Stimulated activated effector memory CD8-positive, alpha-beta T cell treated with anti-CD3 and anti-CD28 coated beads, Interleukin-12 subunit alpha, Interleukin-12 subunit beta, amount 100 ng/mL, for 72 hours (primary cell): ENCODE data around the gene ADAM12.

Source experiments
- ATAC-seq: fragments of 150-1000 bp; cut with Tn5 transposase; 2 replicates; pipeline ENCODE4 v1.10.0; 2021
- DNase-seq, 2 donors: peaks; one replicate each; pipeline ENCODE4 v3.0.0; 2021 to 2022; ENCODE audit warnings: low spot score in 2 of 2
- H3K27ac Mint-ChIP-seq: one replicate; pipeline ENCODE4 v1.8.0; 2022; ENCODE audit warnings: mild to moderate bottlenecking, mixed read lengths
- H3K36me3 Mint-ChIP-seq: one replicate; pipeline ENCODE4 v1.8.0; 2022; ENCODE audit warnings: mild to moderate bottlenecking, mixed read lengths
- H3K4me1 Mint-ChIP-seq: one replicate; pipeline ENCODE4 v1.8.0; 2022; ENCODE audit warnings: mixed read lengths
- H3K4me3 Mint-ChIP-seq: one replicate; pipeline ENCODE4 v1.8.0; 2022; ENCODE audit warnings: mild to moderate bottlenecking, mixed read lengths
- H3K9me3 Mint-ChIP-seq: one replicate; pipeline ENCODE4 v1.8.0; 2022; ENCODE audit warnings: mixed read lengths

Gene ADAM12

DNA sequence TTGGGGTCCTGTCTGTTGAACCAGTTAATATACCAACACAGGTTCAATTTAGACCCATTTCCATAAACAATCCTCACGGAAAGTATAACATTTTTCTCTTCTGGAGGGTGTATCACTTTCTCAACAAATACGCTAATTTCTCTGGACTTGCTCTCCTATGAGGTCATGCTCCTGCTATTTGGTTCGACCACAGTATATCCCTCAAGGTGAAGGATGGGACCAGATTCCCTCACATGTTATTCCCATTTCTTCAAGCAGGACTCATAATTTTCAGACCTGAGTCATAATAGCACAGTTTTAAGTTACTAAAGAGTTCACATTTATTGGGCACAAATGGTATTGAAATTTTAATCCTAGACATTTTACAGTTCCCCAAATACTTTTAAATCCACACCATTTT, 57.2 kb downstream of the ADAM12 start:
- DNase-seq: no peak
- H3K27ac Mint-ChIP-seq: no peak overlapping the region
- no peak for ATAC-seq
- H3K4me3 Mint-ChIP-seq: no peak overlapping the region
- H3K36me3 Mint-ChIP-seq: peaks cover 12% of the 10 kb centered on the region
- no peaks in the 10 kb centered on the region for H3K4me1 Mint-ChIP-seq
- H3K9me3 Mint-ChIP-seq: peaks cover 3% of the 10 kb centered on the region

DNA sequence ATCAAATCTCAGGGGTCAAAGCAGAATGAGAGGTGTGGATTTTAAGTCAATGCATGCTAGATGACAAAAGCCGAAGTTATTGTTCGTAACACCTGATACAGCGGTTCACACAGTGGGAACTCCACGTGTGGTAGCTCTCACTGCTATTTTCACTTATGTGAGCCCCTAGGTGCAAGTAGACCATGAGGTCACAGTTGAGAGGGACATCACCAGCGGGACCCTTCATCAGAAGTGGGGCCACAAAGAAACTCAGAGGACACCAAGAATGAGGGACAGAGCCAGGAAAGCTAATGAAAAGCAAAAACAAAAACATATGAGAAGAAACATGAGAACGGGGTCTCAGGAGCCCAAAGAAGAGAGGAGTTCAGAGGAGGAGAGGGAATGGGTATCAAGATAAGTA, 63.5 kb downstream of the ADAM12 start:
- peaks cover 27% of the 10 kb centered on the region for H3K36me3 Mint-ChIP-seq
- no peak for DNase-seq
- H3K4me1 Mint-ChIP-seq: peaks cover 6% of the 10 kb centered on the region
- no peak for ATAC-seq
- H3K9me3 Mint-ChIP-seq: peaks cover 9% of the 10 kb centered on the region
- H3K4me3 Mint-ChIP-seq: no peak overlapping the region
- no peak overlapping the region for H3K27ac Mint-ChIP-seq

DNA sequence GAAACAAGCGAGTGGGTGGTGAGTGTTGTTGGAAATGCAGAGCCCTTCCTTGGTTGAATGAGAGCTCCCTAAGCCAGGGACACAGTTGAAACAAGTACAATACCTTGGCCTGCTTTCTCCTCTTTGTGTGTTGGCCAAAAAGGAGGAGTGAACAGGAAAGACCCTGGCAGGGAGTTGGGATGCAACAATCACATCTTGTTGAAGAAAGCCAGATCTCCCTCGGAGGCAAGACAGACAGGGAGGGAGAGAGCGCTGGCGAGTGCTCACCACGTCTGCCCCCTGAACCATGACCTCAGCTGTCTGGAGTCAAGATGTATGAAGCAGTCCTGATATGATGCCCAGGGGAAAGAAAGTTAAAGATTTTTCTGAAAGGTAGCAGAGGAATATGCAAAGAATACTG, 66.8 kb downstream of the ADAM12 start:
- no peak for DNase-seq
- peaks cover 17% of the 10 kb centered on the region for H3K36me3 Mint-ChIP-seq
- peaks cover 6% of the 10 kb centered on the region for H3K4me1 Mint-ChIP-seq
- no peak overlapping the region for H3K4me3 Mint-ChIP-seq
- ATAC-seq: no peak
- H3K9me3 Mint-ChIP-seq: peaks cover 7% of the 10 kb centered on the region
- H3K27ac Mint-ChIP-seq: no peak overlapping the region

DNA sequence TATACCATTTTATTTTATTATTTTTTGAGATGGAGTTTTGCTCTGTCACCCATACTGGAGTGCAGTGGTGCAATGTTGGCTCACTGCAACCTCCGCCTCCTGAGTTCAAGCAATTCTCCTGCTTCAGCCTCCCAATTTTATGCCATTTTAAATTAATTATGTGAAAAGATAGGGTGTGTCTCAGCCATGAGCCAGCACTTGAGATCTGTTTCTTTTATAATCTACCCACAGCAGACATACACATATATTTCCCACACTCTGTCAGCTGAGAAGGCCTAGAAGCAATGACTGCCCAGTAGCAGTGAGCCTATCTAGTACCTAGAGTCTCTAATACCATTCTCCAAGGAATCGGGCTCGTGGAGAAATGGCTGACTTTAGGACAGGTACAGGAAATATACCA, 70.5 kb downstream of the ADAM12 start:
- no peak for ATAC-seq
- no peaks in the 10 kb centered on the region for H3K36me3 Mint-ChIP-seq
- H3K27ac Mint-ChIP-seq: no peak overlapping the region
- no peak overlapping the region for H3K4me3 Mint-ChIP-seq
- H3K4me1 Mint-ChIP-seq: peaks cover 4% of the 10 kb centered on the region
- no peak for DNase-seq
- H3K9me3 Mint-ChIP-seq: no peaks in the 10 kb centered on the region

DNA sequence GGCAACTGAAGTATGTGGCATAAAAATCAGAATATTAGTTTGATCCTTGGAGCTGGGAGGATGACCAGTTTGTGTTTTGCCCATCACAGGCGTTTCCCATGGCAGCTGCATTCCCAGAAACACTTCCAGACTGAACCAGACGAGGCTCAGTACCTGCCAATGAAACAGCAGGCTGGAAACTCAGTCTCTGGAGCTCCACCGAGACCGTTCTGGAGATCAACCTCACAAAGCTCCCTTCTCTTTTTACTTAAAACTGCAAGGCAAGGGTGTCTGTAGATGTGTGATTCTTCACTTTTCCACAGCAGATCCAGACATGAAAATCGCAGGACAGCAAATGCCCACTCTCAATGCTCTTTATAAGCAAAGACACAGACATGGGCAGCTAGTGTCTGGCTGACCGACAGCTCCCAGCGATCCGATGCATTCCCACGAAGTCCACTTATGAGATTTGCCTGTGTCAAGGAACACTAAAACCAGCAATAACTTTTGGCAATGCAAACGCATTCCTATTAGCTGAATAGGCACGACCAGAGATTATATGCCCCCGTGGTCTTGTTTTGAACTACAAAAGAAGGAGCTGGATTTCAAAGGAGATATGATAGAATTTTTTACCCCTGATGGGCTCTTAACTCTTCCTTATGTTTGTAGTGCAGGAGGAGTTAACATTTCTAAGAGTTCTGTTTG, 72.6 kb downstream of the ADAM12 start:
- DNase-seq (no peak), ATAC-seq (no peak)
- H3K4me1 Mint-ChIP-seq: peaks cover 4% of the 10 kb centered on the region
- no peaks in the 10 kb centered on the region for H3K36me3 Mint-ChIP-seq
- H3K4me3 Mint-ChIP-seq: no peak overlapping the region
- no peak overlapping the region for H3K27ac Mint-ChIP-seq
- no peaks in the 10 kb centered on the region for H3K9me3 Mint-ChIP-seq

DNA sequence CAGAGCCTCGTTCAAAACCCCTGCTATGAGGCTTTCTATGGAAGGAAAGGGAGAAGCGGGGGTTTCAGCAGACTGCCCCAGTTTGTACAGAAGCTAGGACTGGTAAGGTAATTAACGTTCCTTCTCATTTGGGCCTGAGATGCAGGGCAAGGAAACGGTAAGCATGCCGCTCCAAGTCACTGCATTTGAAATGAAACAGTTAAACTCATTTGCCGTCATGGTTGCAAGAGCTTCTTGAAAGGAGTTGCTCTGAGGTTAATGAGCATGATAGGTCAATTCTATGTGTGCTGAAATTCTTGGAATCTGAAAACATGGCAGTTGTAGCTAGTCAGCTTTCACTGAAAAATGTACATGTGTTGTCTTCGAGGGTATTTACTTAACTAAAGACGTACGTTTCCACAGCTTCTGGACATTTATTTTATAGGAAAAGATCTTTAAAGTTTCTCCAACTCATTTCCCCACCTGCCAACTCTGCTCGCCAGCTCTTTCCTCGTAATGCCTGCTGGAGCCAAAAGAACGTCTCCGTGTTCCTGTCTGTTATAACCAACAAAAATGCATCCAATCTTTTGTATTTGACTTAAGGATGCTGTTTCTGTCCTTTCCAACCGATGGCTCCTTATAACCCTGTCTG, 73.3 kb downstream of the ADAM12 start:
- ATAC-seq (no peak), DNase-seq (no peak)
- H3K27ac Mint-ChIP-seq: no peak overlapping the region
- no peaks in the 10 kb centered on the region for H3K9me3 Mint-ChIP-seq
- no peaks in the 10 kb centered on the region for H3K36me3 Mint-ChIP-seq
- H3K4me3 Mint-ChIP-seq: no peak overlapping the region
- peaks cover 4% of the 10 kb centered on the region for H3K4me1 Mint-ChIP-seq

DNA sequence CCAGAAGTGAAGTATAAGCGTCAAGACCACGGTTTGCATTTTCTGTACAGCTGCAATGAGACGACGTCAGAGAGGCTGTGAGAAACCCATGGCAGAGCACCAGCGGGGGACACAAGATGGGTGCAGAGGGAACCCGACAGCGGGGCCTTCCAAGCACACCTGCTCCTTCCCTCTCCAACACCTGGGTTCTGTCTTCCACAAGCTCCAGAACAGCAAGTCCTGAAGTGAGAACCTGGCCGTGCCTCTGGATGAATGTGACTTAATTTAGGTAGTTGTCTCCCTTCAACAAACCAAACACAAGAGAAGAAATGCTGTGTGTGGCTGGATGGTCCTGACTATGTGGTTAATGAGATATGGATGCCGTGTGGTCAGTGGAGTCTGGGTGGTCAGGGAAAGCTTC, 76.1 kb downstream of the ADAM12 start:
- H3K9me3 Mint-ChIP-seq: no peaks in the 10 kb centered on the region
- peaks cover 4% of the 10 kb centered on the region for H3K4me1 Mint-ChIP-seq
- H3K27ac Mint-ChIP-seq: no peak overlapping the region
- ATAC-seq (no peak), DNase-seq (no peak)
- H3K4me3 Mint-ChIP-seq: no peak overlapping the region
- peaks cover 6% of the 10 kb centered on the region for H3K36me3 Mint-ChIP-seq

DNA sequence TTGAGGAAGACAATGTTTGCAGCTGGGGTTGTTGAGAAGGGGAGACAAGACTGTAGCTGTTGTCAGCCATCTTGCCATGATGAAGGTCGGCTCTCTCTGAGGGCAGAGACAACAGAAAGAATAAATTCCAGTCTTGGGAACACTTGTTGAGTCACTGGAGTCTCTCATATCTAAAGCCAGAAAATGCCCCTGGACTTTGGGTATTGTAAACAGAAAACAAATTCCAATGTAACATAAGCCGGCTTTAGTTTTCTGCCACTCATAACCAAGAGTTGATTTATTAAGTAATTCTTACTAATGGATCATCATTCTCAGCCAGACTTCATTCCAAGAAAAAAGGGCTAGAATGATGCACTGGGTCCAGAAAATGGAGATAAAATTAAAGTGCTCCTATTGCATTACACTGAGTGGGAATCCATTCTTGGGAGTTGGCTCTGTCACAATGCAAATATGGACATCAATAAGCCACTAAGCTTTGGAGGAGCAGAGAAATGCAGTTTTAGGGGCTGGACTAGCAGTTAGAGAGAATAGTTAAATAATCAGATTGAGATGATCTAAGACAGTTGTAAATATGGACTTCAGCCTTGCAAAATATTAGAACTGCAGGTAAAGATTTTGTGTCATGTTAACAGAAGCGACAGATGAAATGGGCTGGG, 78.9 kb downstream of the ADAM12 start:
- H3K27ac Mint-ChIP-seq: no peak overlapping the region
- no peak overlapping the region for H3K4me3 Mint-ChIP-seq
- peaks cover under 1% of the 10 kb centered on the region for H3K9me3 Mint-ChIP-seq
- DNase-seq (no peak), ATAC-seq (no peak)
- peaks cover 6% of the 10 kb centered on the region for H3K36me3 Mint-ChIP-seq
- H3K4me1 Mint-ChIP-seq: peaks cover 4% of the 10 kb centered on the region

DNA sequence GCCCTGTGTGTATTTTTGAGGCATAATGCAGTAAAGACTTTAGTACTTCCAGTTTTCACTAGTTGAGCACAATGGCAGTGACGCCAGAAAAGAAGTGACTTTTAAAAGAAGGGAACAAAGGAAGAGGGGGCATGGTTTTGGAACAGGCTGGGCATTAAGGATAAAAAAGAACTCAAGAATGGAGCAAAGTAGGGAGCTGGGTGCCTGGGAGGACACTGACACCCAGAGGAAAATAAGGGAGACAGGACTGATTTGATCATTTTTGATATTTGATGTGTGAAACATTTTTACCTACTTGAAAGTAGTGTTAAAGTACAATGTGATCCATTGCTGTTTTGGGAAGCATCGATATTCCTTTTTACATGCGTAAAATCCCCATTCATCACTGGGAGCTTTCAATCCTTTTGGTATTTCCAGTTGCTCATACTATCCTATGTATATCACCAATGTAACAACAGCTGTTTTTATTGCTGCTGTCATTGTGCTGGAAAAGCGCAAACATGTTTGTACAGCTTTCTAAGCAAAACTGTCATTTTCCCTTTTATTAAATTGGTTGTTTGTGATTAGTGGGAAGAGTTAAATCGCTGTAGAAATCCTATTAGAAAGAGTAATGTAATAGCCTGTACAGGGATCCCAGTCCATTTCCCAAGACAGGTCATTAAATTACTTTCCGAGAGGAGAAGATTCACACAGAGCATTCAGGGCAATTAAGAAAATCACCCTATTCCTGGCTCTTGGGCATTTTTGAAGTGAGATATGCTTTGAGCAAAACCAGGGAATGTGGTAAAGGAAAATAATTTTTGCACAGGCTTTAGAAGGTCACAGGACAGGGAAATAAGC, 85.2 kb downstream of the ADAM12 start:
- Mint-ChIP-seq H3K4me3 (no peak overlapping the region), H3K4me1 (no peaks in the 10 kb centered on the region), H3K27ac (no peak overlapping the region), H3K36me3 (no peaks in the 10 kb centered on the region), H3K9me3 (peaks cover 7% of the 10 kb centered on the region)
- no peak for DNase-seq
- no peak for ATAC-seq

DNA sequence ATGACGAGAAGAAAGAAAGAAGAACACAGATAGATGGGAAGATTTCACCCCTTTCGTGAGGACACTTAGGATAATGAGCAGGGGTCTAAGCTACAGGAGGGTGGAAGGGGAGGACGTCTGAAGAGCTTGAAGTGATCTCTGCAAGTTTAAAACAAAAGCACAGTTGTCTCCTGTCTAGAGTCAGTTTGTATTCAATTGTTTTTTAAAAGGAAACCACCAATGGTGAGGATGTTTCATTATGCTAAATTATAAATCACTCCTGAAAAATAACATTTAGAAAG, 85.9 kb downstream of the ADAM12 start:
- H3K36me3 Mint-ChIP-seq: no peaks in the 10 kb centered on the region
- no peaks in the 10 kb centered on the region for H3K4me1 Mint-ChIP-seq
- no peak overlapping the region for H3K27ac Mint-ChIP-seq

DNA sequence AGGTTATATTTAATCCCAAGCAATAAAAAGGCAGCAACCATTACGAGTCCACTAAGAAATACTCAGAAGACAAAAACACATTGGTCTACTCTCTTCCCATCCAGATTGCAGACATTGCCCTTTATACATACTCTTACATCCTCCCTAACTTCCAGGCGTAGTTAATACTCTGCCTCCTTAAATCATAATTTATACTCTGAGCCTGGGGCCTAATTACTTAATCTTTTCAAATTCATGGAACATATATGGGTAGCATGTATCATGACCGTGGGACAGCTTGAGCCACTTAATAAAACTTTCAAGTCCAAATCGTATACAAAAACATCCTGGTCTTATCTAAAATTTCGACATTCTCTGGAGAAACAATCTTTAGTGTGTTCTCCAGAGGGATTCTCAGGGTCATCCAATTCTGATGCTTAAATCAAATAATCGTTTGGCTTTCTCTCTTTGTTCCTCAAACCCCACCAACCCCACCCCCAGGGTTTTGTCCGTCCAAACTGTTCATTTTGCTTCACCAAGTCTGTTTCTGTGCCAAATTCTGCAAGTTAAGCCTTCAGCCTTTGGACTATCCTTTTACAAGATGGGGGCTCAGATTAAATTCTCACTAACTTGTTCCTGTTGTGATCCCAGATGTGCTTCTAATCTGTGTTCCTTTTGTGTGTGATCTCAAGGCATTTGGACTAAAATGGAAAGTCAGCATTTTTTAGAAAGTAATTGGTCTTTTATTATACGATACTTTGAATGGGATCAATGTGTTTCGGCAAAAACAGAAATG, 86.4 kb downstream of the ADAM12 start:
- H3K9me3 Mint-ChIP-seq: peaks cover 7% of the 10 kb centered on the region
- H3K36me3 Mint-ChIP-seq: no peaks in the 10 kb centered on the region
- no peak for DNase-seq
- no peaks in the 10 kb centered on the region for H3K4me1 Mint-ChIP-seq
- H3K4me3 Mint-ChIP-seq: no peak overlapping the region
- no peak for ATAC-seq
- H3K27ac Mint-ChIP-seq: no peak overlapping the region

More for the DNA sequence above, 85.9 kb downstream of the ADAM12 start:
- ATAC-seq: no peak
- Mint-ChIP-seq H3K9me3 (peaks cover 7% of the 10 kb centered on the region), H3K4me3 (no peak overlapping the region)
- DNase-seq: no peak

DNA sequence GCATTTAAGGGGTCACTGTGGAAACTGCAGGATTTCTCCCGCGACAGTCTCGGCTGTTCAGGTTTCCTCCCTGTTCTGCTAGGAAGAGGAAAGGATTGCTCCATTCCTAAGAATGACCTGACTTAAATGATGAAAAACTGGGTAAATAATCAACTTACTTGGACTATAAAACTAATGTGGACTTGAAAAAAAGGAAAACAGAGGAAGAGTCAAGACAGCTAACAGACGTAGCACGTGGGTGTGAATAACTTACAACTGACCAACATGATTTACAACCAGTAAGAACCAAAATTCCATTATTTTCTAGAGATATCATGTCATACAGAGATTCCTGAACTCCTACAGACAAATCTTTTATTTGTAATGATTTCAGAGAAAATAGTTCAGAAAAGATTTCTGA, 93.8 kb downstream of the ADAM12 start:
- Mint-ChIP-seq H3K9me3 (peaks cover 5% of the 10 kb centered on the region), H3K27ac (no peak overlapping the region), H3K4me1 (peaks cover 10% of the 10 kb centered on the region), H3K4me3 (no peak overlapping the region), H3K36me3 (no peaks in the 10 kb centered on the region)
- ATAC-seq (no peak), DNase-seq (no peak)

DNA sequence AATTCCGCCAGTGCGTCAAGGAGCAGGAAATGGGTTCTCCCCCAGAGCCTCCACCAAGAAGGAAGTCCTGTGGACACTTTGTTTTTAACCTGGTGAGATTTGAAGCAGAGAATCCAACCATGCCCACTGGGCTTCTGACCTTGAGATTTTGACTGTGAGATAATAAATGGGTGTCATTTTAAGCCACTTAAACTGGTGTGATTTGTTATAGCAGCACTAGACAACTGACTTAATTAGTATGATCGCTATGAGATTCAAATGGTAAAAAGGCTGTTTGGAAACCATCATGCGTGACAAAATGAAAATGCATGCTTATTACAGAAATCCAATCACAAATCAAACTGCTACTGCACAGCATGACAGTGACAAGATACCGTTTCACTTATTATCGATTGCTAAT, 98.0 kb downstream of the ADAM12 start:
- Mint-ChIP-seq H3K9me3 (peaks cover 5% of the 10 kb centered on the region), H3K4me3 (no peak overlapping the region), H3K27ac (no peak overlapping the region), H3K36me3 (no peaks in the 10 kb centered on the region), H3K4me1 (peaks cover 17% of the 10 kb centered on the region)
- ATAC-seq (no peak), DNase-seq (no peak)

DNA sequence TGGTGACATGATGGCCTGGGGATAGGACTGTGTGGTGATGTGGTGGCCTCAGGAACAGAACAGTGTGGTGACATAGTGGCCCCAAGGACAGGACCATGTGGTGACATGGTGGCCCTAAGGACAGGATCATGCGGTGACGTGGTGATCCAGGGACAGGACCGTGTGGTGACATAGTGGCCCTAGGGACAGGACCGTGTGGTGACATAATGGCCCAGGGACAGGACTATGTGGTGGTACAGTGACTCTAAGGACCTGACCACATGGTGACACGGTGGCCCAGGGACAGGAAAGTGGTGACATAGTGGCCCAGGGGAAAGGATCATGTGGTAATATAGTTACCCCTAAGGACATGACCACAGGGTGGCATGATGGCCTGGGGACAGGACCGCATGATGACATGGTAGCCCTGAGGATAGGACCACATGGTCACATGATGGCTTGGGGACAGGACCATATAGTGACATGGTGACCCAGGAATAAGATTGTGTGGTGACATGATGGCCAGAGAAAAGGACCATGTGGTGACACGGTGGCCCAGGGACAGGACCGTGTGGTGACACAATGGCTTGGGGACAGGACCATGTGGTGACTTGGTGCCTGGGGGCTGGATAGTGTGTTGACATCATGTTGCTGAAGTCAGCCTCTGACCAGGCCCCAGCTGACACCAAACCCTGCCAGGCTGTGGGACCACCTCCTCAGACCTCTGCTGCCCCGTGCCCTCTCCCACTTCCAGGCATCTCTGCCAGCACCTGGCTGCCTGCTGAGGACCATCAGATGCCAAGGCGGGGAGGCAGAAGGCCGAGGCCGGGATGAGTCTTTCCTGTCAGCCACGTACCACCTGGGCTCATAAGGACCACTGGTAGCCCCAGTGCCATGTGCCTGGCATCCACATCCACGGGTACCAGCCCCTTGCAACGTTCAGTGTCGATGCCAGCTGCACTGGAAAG, 99.5 kb downstream of the ADAM12 start:
- Mint-ChIP-seq H3K36me3 (peaks cover 5% of the 10 kb centered on the region), H3K27ac (no peak overlapping the region), H3K4me1 (peaks cover 22% of the 10 kb centered on the region), H3K4me3 (no peak overlapping the region), H3K9me3 (peaks cover 3% of the 10 kb centered on the region)
- ATAC-seq: peak; percentile 43
- DNase-seq: no peak
